K562 (cell line): ENCODE measurements around the gene PGM3. TPM values are rescaled to one million over a fixed set of nuclear protein-coding genes. Genes with fewer than 3 reads are reported as not detected.

ENCODE experiments used
- ATAC-seq: fragments of 200-7000 bp; cut with Tn5 transposase; 3 replicates; pipeline ENCODE4 v1.9.1; 2020; ENCODE audit warnings: moderate library complexity
- BruUV-seq: library from RNA; stranded (reverse); fragments of 400-500 nt; replicated peaks from 2 replicates; lab custom pipeline; 2021; lab: Mats Ljungman, UMichigan
- CTCF ChIA-PET: fragments of 300-600 bp; formaldehyde crosslinking; extraction: SDS; loops from one replicate; lab custom pipeline; 2021; ENCODE audit warnings: low intra/inter-chr PET ratio; lab: Yijun Ruan, JAX
- POLR2A ChIA-PET: fragments of 300-600, 350-650 bp; sonication (Branson Sonifier 250); formaldehyde crosslinking; extraction: SDS; loops from one replicate; lab custom pipeline; 2021; ENCODE audit warnings: antibody characterized with exemption, inconsistent platforms; lab: Yijun Ruan, JAX
- DNase-seq, 4 experiments: peaks; one replicate each; pipeline versions ENCODE4 v3.0.0 to v3.0.0-alpha.2; 2011 to 2018; ENCODE audit warnings: low spot score in 3 of 4, mixed read lengths in 3 of 4; ENCODE audit errors: extremely low read depth in 1 of 4
- FAIRE-seq: peaks from 2 replicates; lab custom pipeline; 2011; peaks lifted over from hg19 to GRCh38; lab: Jason Lieb, UNC
- H2AFZ ChIP-seq: 2 replicates; pipeline ENCODE4 v1.6.0; 2011; ENCODE audit warnings: low read depth, low read length, control low read depth, inconsistent platforms
- H3K27ac ChIP-seq: fragments of 200-600 bp; 3 replicates; pipeline ENCODE4 v1.8.0; 2011; ENCODE audit warnings: low read depth, mild to moderate bottlenecking, control low read depth, inconsistent platforms, low read length, moderate library complexity, mixed read lengths; ENCODE audit errors: extremely low read depth
- H3K27me3 ChIP-seq, 2 experiments: fragments of 300-600 bp in 1 of 2; 2 replicates in 1 of 2; 3 replicates in 1 of 2; pipeline versions ENCODE4 v1.6.0 to v1.8.0; 2011; ENCODE audit warnings: inconsistent platforms in 2 of 2, low read length in 2 of 2, mild to moderate bottlenecking in 1 of 2, mixed read lengths in 1 of 2, moderate library complexity in 1 of 2; ENCODE audit not compliant: control insufficient read depth in 2 of 2, insufficient read depth in 2 of 2
- H3K36me3 ChIP-seq: fragments of 300-600 bp; 3 replicates; pipeline ENCODE4 v1.8.0; 2011; ENCODE audit warnings: mild to moderate bottlenecking, low read length, inconsistent platforms; ENCODE audit not compliant: control insufficient read depth, insufficient read depth
- H3K4me1 ChIP-seq, 2 experiments: fragments of 200-600 bp in 1 of 2; replicated peaks in 1 of 2; 2 replicates in 1 of 2; 3 replicates in 1 of 2; pipeline versions ENCODE4 v1.5.1 to v1.8.0; 2011; ENCODE audit warnings: inconsistent platforms in 2 of 2, low read length in 2 of 2, mild to moderate bottlenecking in 1 of 2, mixed read lengths in 1 of 2, moderate library complexity in 1 of 2; ENCODE audit not compliant: control insufficient read depth in 2 of 2, insufficient read depth in 2 of 2
- H3K4me2 ChIP-seq: 2 replicates; pipeline ENCODE4 v1.6.1; 2011; ENCODE audit warnings: low read length, control low read depth, inconsistent platforms, mixed read lengths; ENCODE audit not compliant: insufficient read depth
- H3K4me3 ChIP-seq: fragments of 200-600 bp; sonication (generic), shearing (Covaris generic); 2 replicates; pipeline ENCODE4 v1.5.1; 2016; ENCODE audit warnings: control low read depth, inconsistent platforms
- H3K79me2 ChIP-seq: fragments of 200-600 bp; 3 replicates; pipeline ENCODE4 v1.8.0; 2011; ENCODE audit warnings: low read length, inconsistent platforms; ENCODE audit not compliant: control insufficient read depth, insufficient read depth
- H3K9ac ChIP-seq, 2 experiments: 2 replicates each; pipeline versions ENCODE4 v1.6.0 to v1.6.1; 2011; ENCODE audit warnings: low read depth in 2 of 2, low read length in 2 of 2, control low read depth in 1 of 2, inconsistent platforms in 1 of 2, mild to moderate bottlenecking in 1 of 2, mixed read lengths in 1 of 2; ENCODE audit not compliant: insufficient read depth in 1 of 2
- H3K9me1 ChIP-seq: one replicate; pipeline ENCODE4 v1.6.0; 2011; ENCODE audit warnings: inconsistent platforms, mild to moderate bottlenecking, low read length, moderate library complexity; ENCODE audit not compliant: control insufficient read depth, insufficient read depth
- H3K9me3 ChIP-seq: replicated peaks from 2 replicates; pipeline ENCODE4 v1.5.1; 2011; ENCODE audit warnings: low read depth, low read length, inconsistent platforms; ENCODE audit not compliant: control insufficient read depth, insufficient read depth
- H4K20me1 ChIP-seq: replicated peaks from 2 replicates; pipeline ENCODE4 v1.6.1; 2011; ENCODE audit warnings: low read length, inconsistent platforms, mixed read lengths; ENCODE audit not compliant: control insufficient read depth, insufficient read depth
- CHAMP1 ChIP-seq: fragments of 450-650 bp; IDR thresholded peaks from 2 replicates; pipeline ENCODE4 v1.6.1; 2016; ENCODE audit warnings: mild to moderate bottlenecking
- NKRF ChIP-seq: fragments of 450-650 bp; IDR thresholded peaks from 2 replicates; pipeline ENCODE4 v1.6.1; 2016; ENCODE audit warnings: borderline replicate concordance
- SRF ChIP-seq, 2 experiments: fragments of 250-450, 450-650 bp in 1 of 2; sonication (Bioruptor Pico) in 1 of 2; sonication (generic) in 1 of 2; formaldehyde crosslinking; IDR thresholded peaks; 2 replicates each; pipeline versions ENCODE4 v1.5.0 to v1.5.1; 2020 to 2022; ENCODE audit warnings: mild to moderate bottlenecking in 1 of 2, missing genetic modification reagents in 1 of 2
- WGBS: fragments of 100-300 bp; shearing (Covaris generic); methylation state at CpG from one replicate; pipeline ENCODE4 v1.1.6; 2016; ENCODE audit warnings: low coverage, mixed read lengths; ENCODE audit not compliant: insufficient coverage; ENCODE audit errors: missing lambda C conversion rate; 5-methylcytosine and 5-hydroxymethylcytosine counted together
- in situ Hi-C: fragments of 300-500 bp; cut with MboI; formaldehyde crosslinking; loops from 4 replicates; pipeline ENCODE4 v1.15.0; 2018; ENCODE audit warnings: inconsistent platforms, mixed read lengths
- intact Hi-C: fragments of 100-400 bp; cut with micrococcal nuclease; formaldehyde crosslinking; loops from 2 replicates; pipeline ENCODE4 v1.14.2; 2022
- polyA plus RNA-seq, 8 experiments: library from polyadenylated mRNA; depleted of rRNA in 4 of 8; stranded (reverse) in 5 of 8; unstranded in 3 of 8; fragments of >200 nt; fragmentation: Nextera tagmentation in 2 of 8; fragmentation: Illumina TruSeq in 1 of 8; extraction: Ambion mirVana in 2 of 8; extraction: Trizol in 1 of 8; gene quantifications; 2 replicates each; pipeline versions ENCODE4 v1.2.1 to v1.2.3, GENCODE V29; 2011 to 2014; ENCODE audit warnings: inconsistent platforms in 1 of 8, missing spikeins in 1 of 8
- total RNA-seq, 7 experiments: library from RNA; depleted of rRNA in 6 of 7; stranded (reverse); fragments of >200 nt in 6 of 7; fragmentation: Illumina TruSeq in 2 of 7; extraction: Trizol in 2 of 7; gene quantifications; 2 replicates each; pipeline versions ENCODE4 v1.2.1 to v1.2.3, GENCODE V29; 2011 to 2021; ENCODE audit warnings: low replicate concordance in 1 of 7

PGM3 gene
- total and polyA plus RNA-seq, 9 of the 15 experiments (the other 6 are each of a cell fraction or from before 2014, with no cell fraction given): 19.1 to 107 (median 50.5) TPM

DNA sequence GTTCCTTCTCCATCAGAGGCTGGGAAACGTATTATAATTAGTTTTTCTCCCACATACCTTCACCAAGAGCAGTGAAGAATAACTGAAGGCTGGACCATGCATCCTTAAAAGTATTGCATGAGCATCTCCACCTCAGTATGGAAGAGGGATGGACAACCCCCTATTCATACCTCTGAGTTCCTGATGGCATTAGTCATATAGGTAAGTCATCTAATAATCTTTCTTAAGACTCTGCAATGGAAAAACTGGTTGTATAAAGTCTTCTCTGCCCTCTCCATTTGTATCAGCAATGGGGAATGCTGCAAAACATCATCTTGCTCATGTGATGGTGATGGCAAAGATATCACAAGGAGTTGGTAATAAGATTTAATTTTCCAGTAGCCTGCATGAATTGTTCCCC, 24.5 kb downstream of the PGM3 start (continued):
- no peak for TF ChIP-seq CHAMP1

DNA sequence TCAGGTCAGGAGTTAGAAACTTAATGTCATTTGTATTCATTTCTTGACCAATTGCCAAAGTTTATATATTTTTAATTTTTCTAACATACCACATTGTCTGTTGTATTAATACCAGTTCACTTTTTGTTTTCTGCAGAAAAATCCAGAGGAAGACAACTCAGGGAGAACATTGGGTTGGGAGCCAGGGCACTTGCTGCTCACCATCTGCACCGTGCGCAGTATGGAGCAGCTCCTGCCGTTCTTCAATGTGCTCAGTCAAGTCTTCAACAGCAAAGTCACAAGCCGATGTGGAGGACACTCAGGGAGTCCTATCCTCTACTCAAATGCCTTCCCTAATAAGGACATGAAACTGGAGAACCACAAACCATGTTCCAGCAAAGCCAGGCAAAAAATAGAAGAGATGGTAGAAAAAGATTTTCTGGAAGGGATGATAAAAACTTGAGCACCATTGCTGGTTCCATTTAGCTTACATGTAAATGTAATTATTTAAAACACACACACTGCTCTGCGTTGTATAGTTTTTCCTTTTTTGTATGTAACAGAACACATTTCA, 25.3 kb downstream of the PGM3 start:
- Histone ChIP-seq H3K4me2 (no peak overlapping the region), H3K36me3 (peaks cover 70% of the 10 kb centered on the region), H3K9ac (no peak overlapping the region), H3K79me2 (no peaks in the 10 kb centered on the region), H3K4me3 (no peak overlapping the region), H3K9me1 (no peaks in the 10 kb centered on the region), H4K20me1 (no peaks in the 10 kb centered on the region), H3K27me3 (no peaks in the 10 kb centered on the region), H3K27ac (no peak overlapping the region), H3K9me3 (no peaks in the 10 kb centered on the region), H2AFZ (no peak overlapping the region), H3K4me1 (no peaks in the 10 kb centered on the region)
- ATAC-seq (no peak), FAIRE-seq (no peak), DNase-seq (no peak)
- in situ Hi-C loops (no loop called here), intact Hi-C loops (no loop called here)
- CTCF ChIA-PET: no interaction called here
- BruUV-seq: no TSS peak
- POLR2A ChIA-PET: interaction anchor here (1.4 kb wide), 1 partner anchor 16 kb away, joined by 4 read pairs; no protein-coding TSS in a partner anchor
- WGBS: 97% methylated on average over 5 of the region's 5 CpGs
- TF ChIP-seq NKRF: no peak
- peak in 1 of 2 experiments; percentile 65; a peak in 1 of 4 replicates for TF ChIP-seq SRF (CRISPR knock-in tag; IDR thresholded peaks at IDR 0.05)
